ELR (cell line): ENCODE results near the gene MAP3K14.

Source experiments
- DNase-seq: peaks from one replicate; pipeline ENCODE4 v3.0.0-alpha.2; 2015; ENCODE audit warnings: low read depth

The MAP3K14 gene

DNA sequence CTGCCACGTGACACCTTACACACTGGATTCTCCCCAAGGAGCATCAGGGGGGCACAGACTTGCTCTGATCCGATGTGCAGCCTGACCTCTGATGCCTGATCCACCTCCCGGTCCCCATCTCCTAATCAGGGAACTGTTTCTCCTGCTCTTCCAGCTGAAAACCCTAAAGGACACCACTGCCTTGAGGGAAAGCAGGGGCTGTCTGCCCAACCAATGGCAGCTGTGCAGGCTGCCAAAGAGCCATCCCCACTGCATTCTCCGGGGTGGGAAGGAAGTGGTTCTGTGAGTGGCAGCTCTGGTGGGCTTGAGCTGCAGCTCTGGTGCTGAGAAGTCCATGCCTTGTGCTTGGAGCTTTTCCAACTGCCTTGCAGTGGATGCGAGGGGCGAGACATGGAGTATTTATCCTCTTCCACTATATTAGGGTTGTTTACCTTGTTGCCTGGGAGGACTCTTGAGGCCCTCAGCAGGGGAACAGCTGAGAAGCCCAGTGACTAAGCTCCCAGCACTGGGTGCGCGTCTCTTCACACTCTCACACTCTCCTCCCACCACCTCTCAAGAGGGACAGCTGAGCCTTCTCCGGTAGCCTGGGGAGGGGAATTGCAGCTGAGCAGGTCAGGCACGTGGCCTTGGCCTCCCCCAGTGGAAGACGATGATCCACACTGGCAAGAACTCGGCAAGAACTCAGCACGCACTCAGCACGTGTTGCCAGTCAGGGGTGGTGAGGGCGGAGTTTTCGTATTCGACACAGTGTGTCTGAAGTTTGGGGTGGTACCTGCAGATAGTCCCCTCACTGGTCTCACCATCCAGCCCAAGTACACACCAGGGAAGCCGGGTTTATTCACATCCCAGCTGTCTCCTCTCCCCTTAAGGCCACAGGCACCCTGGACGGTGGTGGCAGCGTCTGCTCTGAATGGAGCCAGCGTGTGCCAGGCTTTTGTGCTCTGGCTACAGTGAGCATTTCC, 33.9 kb downstream of the MAP3K14 start:
- no peak for DNase-seq

DNA sequence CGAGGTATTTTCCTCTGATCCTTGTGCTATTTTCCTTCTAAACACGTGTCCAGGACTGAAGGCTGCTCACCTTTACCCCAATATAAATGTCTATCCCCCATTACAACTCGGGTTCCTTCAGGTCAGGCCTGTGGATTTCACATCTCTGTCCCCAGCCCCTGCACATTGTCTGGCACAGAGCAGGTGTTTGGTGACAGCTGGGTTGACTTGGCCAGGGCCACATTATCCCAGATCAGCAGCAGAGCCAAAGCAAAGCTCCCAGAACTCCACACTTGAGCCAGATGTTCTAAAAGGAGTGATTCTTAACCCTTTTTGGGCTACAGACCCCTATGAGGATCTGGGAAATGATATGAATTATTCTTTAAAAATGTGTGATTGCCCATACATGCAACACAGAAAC, 36.9 kb downstream of the MAP3K14 start:
- DNase-seq: no peak

DNA sequence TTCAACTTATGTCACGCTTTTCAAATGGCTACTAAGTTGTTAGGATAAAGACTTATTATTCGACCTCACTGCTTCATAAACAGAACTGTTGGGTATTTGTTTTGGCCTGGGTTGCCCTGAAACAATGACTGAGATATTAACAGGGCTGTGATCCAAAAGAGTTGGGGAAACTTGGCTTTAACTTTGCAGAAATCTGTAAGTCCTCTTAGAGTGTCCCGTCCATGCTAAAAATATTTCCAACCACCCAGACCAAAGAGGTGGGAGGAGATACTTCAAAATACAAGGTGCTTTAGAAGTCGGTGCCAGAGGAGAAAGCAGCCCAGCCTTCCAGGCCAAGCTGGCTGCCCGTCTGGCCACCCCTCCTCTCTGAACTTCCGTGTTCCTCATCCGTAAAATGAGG, 38.8 kb downstream of the MAP3K14 start:
- no peak for DNase-seq

- peak; percentile 96 for DNase-seq
Observed at GRCh38 chr17:45277216-45277849, 39.5 kb downstream of the MAP3K14 start.

DNA sequence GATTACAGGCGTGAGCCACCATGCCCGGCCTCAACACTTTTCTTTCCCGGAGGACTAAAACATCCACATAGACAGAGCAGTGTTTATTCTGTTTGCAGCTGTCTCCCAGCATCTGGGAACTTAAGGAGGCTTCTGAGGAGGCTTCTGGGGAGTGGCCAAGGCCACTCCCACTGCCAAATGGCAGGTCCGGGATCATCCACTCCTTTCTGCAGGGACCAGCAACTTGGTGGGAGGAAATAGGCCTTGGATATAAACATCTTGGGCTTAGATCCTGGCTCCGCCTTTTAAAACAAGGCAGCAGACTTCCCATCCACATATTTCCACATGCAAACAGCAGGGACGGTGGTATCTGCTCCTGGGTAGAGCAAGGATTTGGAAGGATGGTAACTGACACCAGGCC, 40.8 kb downstream of the MAP3K14 start:
- DNase-seq: no peak

GRCh38 chr17:45274033-45274432, 42.8 kb downstream of the MAP3K14 start:
- DNase-seq: no peak

- DNase-seq: no peak
Observed at GRCh38 chr17:45273551-45273957, 43.3 kb downstream of the MAP3K14 start.

- DNase-seq: no peak
Observed at GRCh38 chr17:45271603-45272002, 45.2 kb downstream of the MAP3K14 start.

GRCh38 chr17:45270828-45271418, 45.9 kb downstream of the MAP3K14 start:
- peak; percentile 47 for DNase-seq

- no peak for DNase-seq
Observed at GRCh38 chr17:45269912-45270311, 46.9 kb downstream of the MAP3K14 start.

DNA sequence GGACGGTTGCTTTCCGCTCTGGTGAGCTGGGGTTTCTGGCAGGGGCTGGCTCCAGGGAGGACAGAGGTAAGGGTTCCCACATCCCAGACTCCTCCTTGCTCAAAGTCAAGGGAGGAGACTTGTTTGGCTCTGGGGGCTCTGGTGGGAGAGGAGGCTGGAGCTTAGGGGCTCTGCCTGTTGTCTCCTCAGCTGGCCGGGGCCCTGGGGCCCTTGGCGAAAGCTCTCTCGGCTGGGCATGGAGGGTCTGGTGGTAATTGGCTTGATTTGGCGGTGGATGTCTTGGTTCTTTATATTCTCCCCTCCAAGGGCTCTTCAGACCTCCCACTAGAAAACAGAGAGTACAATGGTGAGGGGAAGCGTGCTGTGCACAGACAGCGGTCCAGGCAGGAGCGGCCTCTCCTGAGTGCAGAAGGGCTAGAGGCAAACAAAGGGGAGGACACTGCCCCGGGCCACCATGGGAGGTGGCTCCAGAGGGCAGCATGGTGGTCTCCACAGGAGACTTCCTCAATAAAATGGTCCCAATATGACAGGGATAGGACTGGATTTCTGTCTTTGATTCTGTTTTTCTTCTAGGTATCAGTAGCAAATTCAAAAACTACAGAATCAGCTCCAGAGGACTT, 49.3 kb downstream of the MAP3K14 start:
- DNase-seq: no peak

DNA sequence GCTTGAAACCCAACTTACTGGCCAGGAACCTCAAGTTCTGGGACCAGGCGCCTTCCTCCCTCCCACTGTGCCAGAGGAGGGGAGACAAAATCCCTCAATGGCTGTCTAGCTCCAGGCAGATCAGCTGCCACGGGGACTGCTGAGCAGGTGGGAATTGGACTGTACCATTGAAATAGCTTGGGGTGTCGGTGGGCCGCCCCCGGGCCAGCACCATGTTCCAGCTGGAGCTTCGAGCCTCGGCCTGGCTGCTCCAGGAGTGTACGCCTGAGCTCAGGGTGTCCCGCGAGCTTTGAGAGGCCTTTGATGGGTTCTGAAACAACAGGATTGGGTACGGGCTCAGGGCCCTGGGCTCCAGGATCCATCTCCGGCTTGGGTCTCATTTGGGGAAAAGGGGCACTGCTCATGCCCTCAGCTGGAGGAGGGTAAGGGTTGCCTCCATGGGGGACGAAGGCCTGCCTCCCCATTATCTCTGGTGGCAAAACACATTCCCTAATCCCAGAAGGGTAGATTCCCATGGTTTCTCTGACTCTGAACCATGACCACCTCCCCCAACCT, 50.4 kb downstream of the MAP3K14 start:
- DNase-seq: no peak

GRCh38 chr17:45265821-45266220, 51.0 kb downstream of the MAP3K14 start:
- peak; percentile 88 for DNase-seq

DNA sequence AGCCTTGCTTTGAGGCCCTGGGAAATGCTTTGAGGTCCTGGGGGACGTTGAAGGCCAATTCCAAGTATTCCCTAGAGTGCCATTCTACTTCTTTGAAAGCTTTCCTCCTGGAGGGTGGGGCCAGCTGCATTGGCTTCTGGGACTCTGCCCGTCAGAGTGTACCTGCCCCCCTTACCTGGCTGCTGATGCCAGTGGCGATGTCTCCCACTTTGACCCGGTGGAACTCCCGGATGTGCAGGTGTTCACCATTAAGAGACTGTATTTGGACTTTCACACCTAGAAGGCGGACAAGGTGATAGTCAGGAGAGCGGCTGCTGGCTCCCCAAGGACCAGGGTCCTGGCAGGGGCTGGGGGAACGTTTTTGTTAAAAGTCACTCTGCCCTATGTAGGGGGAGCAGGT, 51.8 kb downstream of the MAP3K14 start:
- no peak for DNase-seq

DNA sequence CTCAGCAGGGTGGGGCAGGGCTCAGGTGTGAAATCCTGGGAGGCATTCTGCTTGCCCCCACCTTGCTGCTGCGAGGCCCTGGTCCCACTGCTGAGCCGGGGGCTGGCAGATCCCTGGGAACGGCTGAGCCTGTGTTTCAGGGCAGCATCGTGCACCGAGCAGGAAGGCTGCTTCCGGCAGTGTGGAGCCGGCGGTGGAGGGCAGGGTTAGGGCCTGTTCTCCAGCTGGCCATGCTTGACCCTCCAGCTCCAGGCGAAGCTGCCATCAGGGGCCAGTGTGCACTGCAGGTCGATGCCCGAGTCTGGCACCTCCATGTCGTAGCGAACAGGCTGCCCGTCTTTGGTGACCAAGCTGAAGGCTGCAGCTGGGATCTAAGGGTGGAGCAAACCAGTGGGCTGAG, 52.4 kb downstream of the MAP3K14 start:
- no peak for DNase-seq

GRCh38 chr17:45263477-45263860, 53.4 kb downstream of the MAP3K14 start:
- DNase-seq: no peak

DNA sequence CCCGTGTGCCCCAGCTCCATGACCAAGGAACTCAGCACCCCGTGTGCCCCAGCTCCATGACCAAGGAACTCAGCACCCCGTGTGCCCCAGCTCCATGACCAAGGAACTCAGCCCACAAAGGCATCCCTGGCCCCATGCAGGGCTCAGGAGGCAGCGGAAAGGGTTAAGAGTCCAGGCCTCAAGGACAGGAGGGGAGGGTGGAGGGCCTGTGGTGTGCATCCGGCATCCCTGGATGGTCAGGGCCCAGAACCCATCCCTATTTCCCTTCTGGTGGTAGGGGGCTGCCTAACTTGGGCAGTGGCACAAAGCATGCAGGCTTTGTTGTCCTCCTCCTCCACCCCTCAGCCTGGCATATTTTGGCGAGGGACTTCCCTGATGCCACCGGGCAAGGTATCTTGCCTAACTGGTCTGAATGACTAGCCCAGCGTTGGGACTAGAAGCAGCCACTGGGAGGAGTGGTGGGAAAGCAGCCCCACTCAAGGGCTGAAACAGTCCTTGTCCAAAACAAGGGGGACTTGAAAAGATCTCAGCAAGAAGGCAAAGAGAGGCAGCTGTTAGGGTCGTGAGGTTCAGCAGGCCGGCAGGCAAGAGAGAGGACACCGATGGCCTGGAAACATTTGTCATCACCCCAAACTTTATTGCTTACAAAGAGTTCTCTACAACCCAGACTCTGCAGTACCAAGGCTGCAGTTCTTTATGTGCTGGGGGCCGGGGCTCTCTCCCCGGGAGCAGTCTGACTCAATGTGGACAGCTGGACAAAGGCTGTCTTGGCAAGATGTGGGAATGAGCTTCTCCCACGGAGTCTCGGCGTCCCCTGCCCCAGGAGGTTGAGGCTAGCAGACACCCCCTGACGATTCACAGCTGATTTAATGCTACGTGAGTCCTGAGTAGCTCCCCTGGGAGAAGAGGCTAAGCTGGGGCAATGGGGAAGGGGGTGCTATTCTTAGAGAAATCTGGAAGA, 54.0 kb downstream of the MAP3K14 start:
- no peak for DNase-seq

DNA sequence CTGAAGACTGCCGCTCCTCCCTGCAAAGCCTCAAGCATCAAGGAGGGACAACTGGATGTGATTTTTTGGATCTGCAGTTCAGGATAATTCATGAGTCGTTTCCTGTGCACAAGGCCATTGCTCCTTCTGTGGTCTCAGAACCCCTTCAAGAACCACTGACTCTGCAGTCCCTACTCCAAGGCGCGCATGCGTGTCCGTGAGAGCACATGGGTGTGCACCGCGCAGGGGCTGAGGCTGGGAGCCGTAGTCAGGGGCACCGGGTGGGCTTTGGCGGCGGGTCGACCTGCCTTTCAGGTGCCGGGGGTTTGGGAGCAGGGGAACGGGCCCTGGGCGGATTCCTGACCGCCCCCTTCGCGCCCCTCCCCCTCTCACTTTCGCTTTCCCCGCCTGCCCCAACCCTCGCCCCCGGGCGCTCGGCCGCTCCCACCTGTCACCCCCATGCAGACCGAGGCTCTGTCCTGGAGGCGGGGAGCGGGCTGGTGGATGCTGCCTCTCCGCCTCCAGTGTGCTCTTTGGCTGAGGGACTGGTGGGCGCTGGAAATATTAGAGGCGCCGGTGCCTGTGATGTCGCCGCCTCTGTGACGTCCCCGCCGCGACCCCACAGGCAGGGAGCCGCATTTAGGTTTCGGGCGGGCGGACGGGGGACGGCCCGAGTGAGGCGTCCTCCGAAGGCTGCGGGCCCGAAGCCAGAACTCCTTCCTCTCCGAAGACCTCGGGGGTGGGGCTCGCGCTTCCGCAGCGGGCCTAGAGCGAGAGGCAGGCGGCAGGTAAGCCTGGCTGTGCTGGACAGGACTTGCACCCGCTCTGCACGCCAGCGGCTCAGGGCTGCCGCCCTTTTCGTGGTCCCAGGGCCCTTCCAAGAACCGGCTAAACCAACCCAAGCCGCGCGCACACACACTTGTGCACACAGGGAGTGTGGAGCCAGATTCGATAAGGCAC, 55.0 kb downstream of the MAP3K14 start, which contains the start of gene SPATA32:
TSS of gene SPATA32 (minus strand) at position 518 of the 939 bp plus-strand sequence. CDS start at position 440, 78 bp downstream.
- peak; percentile 59 for DNase-seq

GRCh38 chr17:45260204-45260783, 56.5 kb downstream of the MAP3K14 start:
- DNase-seq: no peak
